IMR-90 (cell line): ENCODE data around the gene EPHA5. TPM values are rescaled to one million over a fixed set of nuclear protein-coding genes. Genes with fewer than 3 reads are reported as not detected.

ENCODE experiments used
- ATAC-seq: fragments of 200-7000 bp; cut with Tn5 transposase; 2 replicates; pipeline ENCODE4 v1.9.1; 2020; ENCODE audit warnings: low read depth, mild to moderate bottlenecking, moderate library complexity
- BruUV-seq: library from RNA; stranded (reverse); fragments of 400-500 nt; replicated peaks from 2 replicates; lab custom pipeline; 2021; lab: Mats Ljungman, UMichigan
- CTCF ChIA-PET: fragments of 300-600 bp; formaldehyde crosslinking; extraction: SDS; loops from one replicate; lab custom pipeline; 2021; ENCODE audit warnings: antibody characterized with exemption; lab: Yijun Ruan, JAX
- POLR2A ChIA-PET: fragments of 300-600 bp; sonication (Branson Sonifier 250); formaldehyde crosslinking; loops from one replicate; lab custom pipeline; 2022; ENCODE audit warnings: antibody characterized with exemption; ENCODE audit not compliant: unreplicated experiment; lab: Charles Lee
- DNase-seq: peaks from one replicate; pipeline ENCODE4 v3.0.0; 2013
- H2AFZ ChIP-seq: replicated peaks from 2 replicates; pipeline ENCODE3; 2013; ENCODE audit warnings: low read length, mild to moderate bottlenecking; ENCODE audit not compliant: poor library complexity
- H2AK5ac ChIP-seq: 2 replicates; pipeline ENCODE4 v1.6.1; 2013; ENCODE audit warnings: low read depth, low read length, inconsistent platforms
- H2AK9ac ChIP-seq: replicated peaks from 2 replicates; pipeline ENCODE3; 2013; ENCODE audit warnings: mild to moderate bottlenecking, low read depth, low read length, moderate library complexity; ENCODE audit not compliant: poor library complexity
- H2BK120ac ChIP-seq: 2 replicates; pipeline ENCODE4 v1.6.1; 2013; ENCODE audit warnings: low read depth, low read length, inconsistent platforms
- H2BK15ac ChIP-seq: 3 replicates; pipeline ENCODE4 v1.6.1; 2013; ENCODE audit warnings: low read depth, low read length, inconsistent platforms
- H2BK20ac ChIP-seq: 2 replicates; pipeline ENCODE4 v1.6.1; 2013; ENCODE audit warnings: low read depth, mild to moderate bottlenecking, inconsistent platforms, low read length, moderate library complexity
- H2BK5ac ChIP-seq: 2 replicates; pipeline ENCODE4 v1.6.1; 2013; ENCODE audit warnings: mild to moderate bottlenecking, low read depth, low read length, inconsistent platforms; ENCODE audit not compliant: poor library complexity, severe bottlenecking
- H3K14ac ChIP-seq: replicated peaks from 2 replicates; pipeline ENCODE4 v1.6.1; 2013; ENCODE audit warnings: low read depth, low read length, inconsistent platforms
- H3K18ac ChIP-seq: 2 replicates; pipeline ENCODE4 v1.6.1; 2013; ENCODE audit warnings: low read depth, low read length, control low read depth
- H3K23ac ChIP-seq: 2 replicates; pipeline ENCODE4 v1.6.1; 2013; ENCODE audit warnings: low read depth, low read length, inconsistent platforms
- H3K27ac ChIP-seq: 2 replicates; pipeline ENCODE4 v1.5.1; 2013; ENCODE audit warnings: mild to moderate bottlenecking, control low read depth, low read length; ENCODE audit not compliant: insufficient read depth
- H3K27me3 ChIP-seq: 2 replicates; pipeline ENCODE4 v1.6.1; 2013; ENCODE audit warnings: low read length; ENCODE audit not compliant: control insufficient read depth, insufficient read depth
- H3K36me3 ChIP-seq: 2 replicates; pipeline ENCODE4 v1.6.1; 2013; ENCODE audit warnings: low read length, mixed read lengths; ENCODE audit not compliant: control insufficient read depth, insufficient read depth
- H3K4ac ChIP-seq: 2 replicates; pipeline ENCODE4 v1.6.1; 2013; ENCODE audit warnings: low read depth, low read length, inconsistent platforms
- H3K4me1 ChIP-seq: 2 replicates; pipeline ENCODE4 v1.6.1; 2013; ENCODE audit warnings: low read length, mixed read lengths; ENCODE audit not compliant: control insufficient read depth, insufficient read depth
- H3K4me2 ChIP-seq: 2 replicates; pipeline ENCODE4 v1.6.1; 2013; ENCODE audit warnings: low read depth, mild to moderate bottlenecking, control low read depth, low read length, moderate library complexity
- H3K4me3 ChIP-seq: 2 replicates; pipeline ENCODE4 v1.5.1; 2013; ENCODE audit warnings: low read depth, mild to moderate bottlenecking, control low read depth, low read length, moderate library complexity; ENCODE audit not compliant: insufficient read depth
- H3K56ac ChIP-seq: 2 replicates; pipeline ENCODE4 v1.6.1; 2013; ENCODE audit warnings: low read length, inconsistent platforms; ENCODE audit not compliant: insufficient read depth; ENCODE audit errors: extremely low read depth
- H3K79me1 ChIP-seq, 2 experiments: 2 replicates each; pipeline ENCODE4 v1.6.1; 2013; ENCODE audit warnings: low read length in 2 of 2, inconsistent platforms in 1 of 2, low read depth in 1 of 2
- H3K9ac ChIP-seq: 2 replicates; pipeline ENCODE4 v1.6.1; 2013; ENCODE audit warnings: low read depth, low read length, control low read depth
- H3K9me1 ChIP-seq: 2 replicates; pipeline ENCODE4 v1.6.1; 2013; ENCODE audit warnings: low read length, inconsistent platforms; ENCODE audit not compliant: insufficient read depth
- H3K9me3 ChIP-seq: 2 replicates; pipeline ENCODE4 v1.6.1; 2013; ENCODE audit warnings: low read length; ENCODE audit not compliant: control insufficient read depth, insufficient read depth
- H4K20me1 ChIP-seq: 2 replicates; pipeline ENCODE4 v1.6.1; 2013; ENCODE audit warnings: low read length, inconsistent platforms; ENCODE audit not compliant: insufficient read depth
- H4K5ac ChIP-seq: 2 replicates; pipeline ENCODE4 v1.6.1; 2013; ENCODE audit warnings: mild to moderate bottlenecking, low read depth, low read length, control low read depth
- H4K8ac ChIP-seq, 2 experiments: 2 replicates each; pipeline ENCODE4 v1.6.1; 2013; ENCODE audit warnings: low read depth in 2 of 2, low read length in 2 of 2, control low read depth in 1 of 2, inconsistent platforms in 1 of 2
- H4K91ac ChIP-seq: 2 replicates; pipeline ENCODE4 v1.6.1; 2013; ENCODE audit warnings: low read depth, low read length, inconsistent platforms; ENCODE audit not compliant: insufficient read depth
- MAZ ChIP-seq: IDR thresholded peaks from 2 replicates; pipeline ENCODE4 v1.6.1; 2012; ENCODE audit warnings: low read depth, mild to moderate bottlenecking, low read length, improper control_type of control experiment, moderate library complexity, borderline replicate concordance
- MXI1 ChIP-seq: IDR thresholded peaks from 2 replicates; pipeline ENCODE4 v1.6.1; 2012; ENCODE audit warnings: low read depth, mild to moderate bottlenecking, low read length, moderate library complexity, borderline replicate concordance
- WGBS, 2 experiments: methylation state at CpG; one replicate each; pipeline versions ENCODE4 v1.1.5 to v1.1.7; 2013; ENCODE audit warnings: missing lambda C conversion rate in 2 of 2; ENCODE audit not compliant: insufficient read length in 1 of 2; ENCODE audit errors: extremely low coverage in 2 of 2; 5-methylcytosine and 5-hydroxymethylcytosine counted together
- dilution Hi-C: fragments of 300-500 bp; cut with HindIII; formaldehyde crosslinking; loops from one replicate; pipeline ENCODE4 v1.14.3; 2018; ENCODE audit warnings: low sequenced_read_pairs; ENCODE audit not compliant: unreplicated experiment
- in situ Hi-C: fragments of 300-500 bp; cut with MboI; formaldehyde crosslinking; loops from 3 replicates; pipeline ENCODE4 v1.14.3; 2019; ENCODE audit warnings: low sequenced_read_pairs, inconsistent platforms, mixed read lengths
- intact Hi-C: fragments of 100-400 bp; cut with micrococcal nuclease; formaldehyde crosslinking; loops from 2 replicates; pipeline ENCODE4 v1.10.0; 2022
- polyA plus RNA-seq, 3 experiments: library from polyadenylated mRNA; depleted of rRNA; stranded (reverse); fragments of >200 nt; gene quantifications; 2 replicates each; pipeline ENCODE4 v1.2.3, GENCODE V29; 2012; ENCODE audit warnings: low replicate concordance in 1 of 3
- total RNA-seq: library from RNA; depleted of rRNA; stranded (reverse); fragments of >200 nt; gene quantifications from 2 replicates; pipeline ENCODE4 v1.2.3, GENCODE V29; 2012

EPHA5 gene
- total and polyA plus RNA-seq, 2 of the 4 experiments (the other 2 are of a cell fraction): 0.07 to 0.18 TPM

DNA sequence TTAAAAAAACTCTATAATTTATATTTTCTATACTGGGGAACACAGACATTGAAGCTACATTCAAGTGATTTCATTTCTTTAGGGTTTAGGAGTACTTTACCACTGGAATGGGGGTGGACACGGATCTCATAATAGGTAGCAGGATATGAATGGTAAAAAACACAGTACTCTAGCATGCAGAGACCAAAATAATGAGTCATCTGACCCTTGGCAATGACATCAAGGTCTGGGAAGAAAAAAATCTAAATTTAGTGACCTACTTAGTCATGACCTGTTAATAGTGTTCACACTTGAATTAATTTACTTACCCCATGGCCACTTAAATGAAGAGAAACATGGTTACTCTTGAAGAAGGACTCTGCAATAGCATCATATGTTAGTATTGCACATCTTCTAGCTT is 187.9 kb downstream of the EPHA5 start:
- Histone ChIP-seq H3K4me3 (no peak overlapping the region), H3K9me1 (no peaks in the 10 kb centered on the region), H3K14ac (no peak overlapping the region), H2BK5ac (no peak overlapping the region), H3K23ac (no peak overlapping the region), H2BK20ac (no peak overlapping the region), H2AFZ (no peak overlapping the region), H2AK5ac (no peak overlapping the region), H3K79me1 (no peaks in the 10 kb centered on the region), H3K27ac (no peak overlapping the region), H3K4me2 (no peak overlapping the region), H2AK9ac (no peak overlapping the region), H3K36me3 (no peaks in the 10 kb centered on the region), H3K27me3 (no peaks in the 10 kb centered on the region), H3K9me3 (peaks cover 5% of the 10 kb centered on the region; the same call in 1 of the 2 replicates), H4K8ac (no peak overlapping the region), H3K4ac (no peak overlapping the region), H3K56ac (no peak overlapping the region), H4K91ac (no peak overlapping the region), H3K18ac (no peak overlapping the region), H3K9ac (no peak overlapping the region), H2BK15ac (no peak overlapping the region), H2BK120ac (no peak overlapping the region), H4K20me1 (no peaks in the 10 kb centered on the region), H4K5ac (no peak overlapping the region), H3K4me1 (no peaks in the 10 kb centered on the region)
- no peak for DNase-seq
- dilution Hi-C loops: no loop called here
- no peak for ATAC-seq
- no TSS peak for BruUV-seq
- POLR2A ChIA-PET: no interaction called here
- CTCF ChIA-PET: no interaction called here
- no peak for TF ChIP-seq MXI1
- TF ChIP-seq MAZ: no peak
- in situ Hi-C loops: no loop called here
- WGBS, 2 experiments: no CpG with 5 or more reads among the region's 1 CpG
- intact Hi-C loops: no loop called here
